Panc1 (cell line): Measurements from ENCODE around the gene SPSB1.

Experiments used
- CTCF ChIP-seq: fragments of 450-650 bp; IDR thresholded peaks from 2 replicates; pipeline ENCODE4 v1.5.1; 2017; ENCODE audit warnings: mild to moderate bottlenecking
- POLR2AphosphoS5 ChIP-seq: IDR thresholded peaks from 2 replicates; pipeline ENCODE4 v1.6.1; 2012; ENCODE audit warnings: mild to moderate bottlenecking, low read depth, low read length, moderate library complexity
- REST ChIP-seq, 2 experiments: IDR thresholded peaks; 2 replicates each; pipeline ENCODE4 v1.6.1; 2011 to 2012; ENCODE audit warnings: low read depth in 2 of 2, control low read depth in 1 of 2, low read length in 1 of 2, mild to moderate bottlenecking in 1 of 2, moderate library complexity in 1 of 2; ENCODE audit not compliant: insufficient read depth in 1 of 2
- SIN3A ChIP-seq: IDR thresholded peaks from 2 replicates; pipeline ENCODE4 v1.6.1; 2012; ENCODE audit warnings: low read depth, mild to moderate bottlenecking, low read length, moderate library complexity, borderline replicate concordance; ENCODE audit not compliant: insufficient read depth
- TCF7L2 ChIP-seq: IDR thresholded peaks from 2 replicates; pipeline ENCODE4 v1.6.1; 2011; ENCODE audit warnings: mild to moderate bottlenecking, low read depth, low read length, inconsistent platforms

GRCh38 chr1:9369964-9370788 lies 77.5 kb downstream of the SPSB1 start:
- no peak for TF ChIP-seq POLR2AphosphoS5
- no peak for TF ChIP-seq REST (IDR thresholded peaks at IDR 0.05; ENCODE audit: insufficient read depth in 1 of 2, low read depth in 2 of 2, low read length in 1 of 2)
- TF ChIP-seq CTCF = no peak
- TF ChIP-seq TCF7L2 = no peak
- no peak for TF ChIP-seq SIN3A
